Suppressor macrophage (primary cell): ENCODE data around the gene EPHA5.
"Not testable (repeated sequence)": the region's sequence is repeated elsewhere in the genome, so short reads cannot be mapped to it uniquely, and the experiment has no call there.

Experiments
- DNase-seq, 4 experiments: peaks; one replicate each; pipeline ENCODE4 v3.0.0-alpha.2; 2020 to 2022

The EPHA5 gene

DNA sequence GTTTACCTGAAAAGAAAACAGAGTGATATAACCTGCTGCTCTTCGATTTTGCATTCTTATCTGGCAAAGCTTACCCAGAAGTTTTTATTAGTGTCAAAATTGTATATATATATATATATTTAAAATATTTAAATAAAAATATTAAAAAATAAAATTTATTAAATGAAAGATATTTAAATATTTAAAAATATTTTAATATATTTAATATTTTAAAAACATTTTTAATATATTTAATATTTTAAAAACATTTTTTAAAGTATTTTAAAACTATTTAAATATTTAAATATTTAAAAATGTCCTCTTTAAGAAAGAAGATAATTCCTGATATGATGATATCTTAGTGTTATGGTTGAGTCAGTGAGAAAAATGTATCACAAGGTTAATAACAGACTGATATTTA, 317.2 kb downstream of the EPHA5 start:
- no peak for DNase-seq

- DNase-seq = no peak
Observed at GRCh38 chr4:65344278-65344825, 325.9 kb downstream of the EPHA5 start.

- no peak for DNase-seq
Observed at GRCh38 chr4:65343342-65343741, 326.9 kb downstream of the EPHA5 start.

DNA sequence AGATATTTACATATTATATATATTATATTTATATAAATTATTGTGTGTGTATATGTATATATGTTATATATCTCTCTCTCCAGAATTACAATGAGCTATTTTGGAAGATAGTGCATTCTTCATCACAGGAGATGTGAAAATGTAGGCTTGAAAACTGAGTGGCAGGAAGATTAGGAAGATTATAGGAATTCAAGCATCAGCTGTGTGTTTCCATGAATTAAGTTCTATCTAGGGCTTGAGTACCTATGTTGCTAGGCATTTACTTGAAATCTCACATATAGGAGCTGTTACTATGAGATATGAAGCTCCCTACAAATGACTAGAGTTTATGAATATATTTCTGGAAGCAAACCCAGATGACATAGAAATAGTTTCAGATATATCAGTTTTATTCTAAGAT, 328.7 kb downstream of the EPHA5 start:
- DNase-seq = no peak

DNA sequence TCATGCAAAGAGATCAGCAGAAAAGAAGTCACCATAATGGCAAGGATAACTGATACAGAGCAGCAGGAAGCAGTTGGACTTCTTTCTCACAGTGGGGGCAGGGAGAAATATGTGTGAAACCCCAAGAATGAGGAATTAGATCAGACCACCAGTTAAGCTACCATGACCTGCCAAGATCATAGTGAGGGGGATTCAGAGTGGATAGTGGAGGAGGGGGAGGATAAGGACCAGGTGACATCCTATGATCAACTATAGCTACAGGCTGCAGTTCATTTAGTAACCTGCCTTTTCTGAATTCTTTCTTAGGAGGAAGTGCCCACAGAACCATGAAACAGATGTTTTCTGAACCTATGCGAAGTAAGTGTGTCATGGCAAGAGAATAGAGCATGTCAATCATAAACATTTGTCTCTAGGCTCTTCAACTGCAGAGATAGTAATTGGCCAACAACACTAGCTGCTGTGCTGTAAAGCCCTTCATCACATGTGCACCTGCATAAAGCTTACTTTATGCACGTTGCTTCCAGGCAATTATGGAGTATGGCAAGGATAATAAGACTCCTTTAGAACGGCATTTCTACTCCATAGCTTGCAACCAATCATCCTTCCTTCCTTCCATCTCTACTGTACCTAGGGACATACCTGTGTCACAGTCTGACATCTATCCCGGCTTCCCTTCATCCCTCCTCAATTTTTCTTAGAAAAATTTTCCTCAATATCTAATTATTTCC, 329.7 kb downstream of the EPHA5 start:
- no peak for DNase-seq

DNA sequence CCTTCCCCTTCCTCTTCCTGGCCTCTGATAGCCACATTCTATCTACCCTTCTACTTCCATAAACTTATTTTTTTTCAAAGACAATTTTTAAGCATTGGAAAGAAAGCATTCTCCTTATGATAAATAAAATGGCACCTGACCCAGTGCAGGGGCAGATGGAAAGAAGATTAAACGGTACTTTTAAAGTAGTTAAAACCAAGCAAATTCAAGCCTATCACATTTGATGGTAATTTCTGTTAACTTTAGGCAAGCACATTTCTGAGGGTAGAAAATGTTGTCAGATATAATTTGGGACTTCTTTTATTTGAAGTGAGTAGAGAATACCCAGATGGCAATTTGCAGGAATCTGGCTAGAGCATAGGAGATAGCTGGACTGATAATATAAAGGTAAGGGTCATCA, 332.9 kb downstream of the EPHA5 start:
- DNase-seq = no peak

- no peak for DNase-seq
Observed at GRCh38 chr4:65336465-65336864, 333.8 kb downstream of the EPHA5 start.

GRCh38 chr4:65316534-65316933, 353.8 kb downstream of the EPHA5 start:
- DNase-seq = no peak

- no peak for DNase-seq
Observed at GRCh38 chr4:65311120-65311519, 359.2 kb downstream of the EPHA5 start.

DNA sequence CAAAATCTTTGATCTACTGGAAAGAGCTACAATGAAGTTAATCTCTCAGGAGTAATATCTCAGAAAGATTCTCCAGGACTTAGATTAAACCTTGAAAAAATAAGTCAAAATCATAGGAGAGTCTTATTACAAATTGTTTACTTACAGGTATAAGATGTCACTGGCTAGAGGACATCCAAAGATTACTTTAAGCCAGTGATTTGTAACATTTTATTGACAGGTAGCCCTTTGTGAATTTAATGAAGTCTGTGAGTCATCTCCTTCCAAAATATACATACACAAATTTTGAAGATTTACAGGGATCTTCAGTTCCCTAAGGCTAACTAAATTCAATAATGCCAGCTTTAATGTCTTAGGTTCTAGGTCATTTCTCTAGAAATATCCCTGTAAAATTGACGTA, 359.7 kb downstream of the EPHA5 start:
- no peak for DNase-seq

- not testable (repeated sequence) for DNase-seq
Observed at GRCh38 chr4:65308626-65309025, 361.7 kb downstream of the EPHA5 start.

DNA sequence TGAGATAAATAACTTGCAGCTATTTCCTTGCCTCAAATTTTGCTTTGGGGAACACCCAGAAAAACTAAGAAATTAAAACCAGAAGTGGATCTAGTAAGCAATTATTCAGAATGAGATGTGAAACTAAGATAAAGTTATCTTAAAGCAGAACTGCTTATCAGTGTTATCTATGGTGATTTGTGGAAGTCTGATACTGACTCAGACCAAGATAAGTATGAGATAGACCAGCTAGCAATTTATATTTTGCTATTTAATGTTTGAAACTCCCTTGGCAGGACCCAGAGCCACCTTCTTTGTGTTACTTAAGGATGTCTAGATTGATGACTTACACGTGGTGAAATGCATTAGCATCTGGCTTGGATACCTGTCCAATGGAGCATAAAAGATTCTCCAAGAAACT, 368.1 kb downstream of the EPHA5 start:
- no peak for DNase-seq

- DNase-seq = no peak
Observed at GRCh38 chr4:65296246-65296645, 374.0 kb downstream of the EPHA5 start.

GRCh38 chr4:65287071-65287470, 383.2 kb downstream of the EPHA5 start:
- no peak for DNase-seq
